Measurements from ENCODE around the gene TWIST2. TPM values are rescaled to one million over a fixed set of nuclear protein-coding genes. Genes with fewer than 3 reads are reported as not detected.

Gene TWIST2
- polyA plus RNA-seq, 1 donor from 2014 or later: not detected

- no peak overlapping the region for H2AFZ ChIP-seq (ENCODE audit: low read depth, low read length)
- no peak overlapping the region for H3K4me2 ChIP-seq (ENCODE audit: low read length)
- H4K20me1 ChIP-seq (ENCODE audit: insufficient read depth): no peaks in the 10 kb centered on the region
- H3K27me3 ChIP-seq (ENCODE audit: insufficient read depth, low read depth, low read length): no peaks in the 10 kb centered on the region
- H3K36me3 ChIP-seq (ENCODE audit: insufficient read depth, low read length): no peaks in the 10 kb centered on the region
- no peaks in the 10 kb centered on the region for H3K79me2 ChIP-seq (replicated peaks; ENCODE audit: insufficient read depth, low read length)
- no peak overlapping the region for H3K4me3 ChIP-seq (ENCODE audit: low read length)
- no peak for TF ChIP-seq SMC3 (conservative IDR thresholded peaks at IDR 0.05; ENCODE audit: poor library complexity)
- TF ChIP-seq CTCF (IDR thresholded peaks at IDR 0.05; ENCODE audit: poor library complexity, severe bottlenecking): no peak
- no peak for TF ChIP-seq RAD21 (conservative IDR thresholded peaks at IDR 0.05)
- no peak for TF ChIP-seq POLR2AphosphoS5 (IDR thresholded peaks at IDR 0.05)
- TF ChIP-seq EP300 (conservative IDR thresholded peaks at IDR 0.05; ENCODE audit: poor library complexity, severe bottlenecking): no peak
- TF ChIP-seq TAF1 (IDR thresholded peaks at IDR 0.05; ENCODE audit: low read depth): no peak
- no peak for TF ChIP-seq EZH2 (IDR thresholded peaks at IDR 0.05; ENCODE audit: borderline replicate concordance, insufficient read depth, low read length, poor library complexity, severe bottlenecking)
- no peak for TF ChIP-seq REST (IDR thresholded peaks at IDR 0.05; ENCODE audit: borderline replicate concordance)
- TF ChIP-seq MXI1 (conservative IDR thresholded peaks at IDR 0.05; ENCODE audit: poor library complexity, severe bottlenecking): no peak
- no peaks in the 10 kb centered on the region for H3F3A ChIP-seq (ENCODE audit: insufficient read depth, low read length, poor library complexity, severe bottlenecking)
- H3K9me3 ChIP-seq (ENCODE audit: low read length): no peaks in the 10 kb centered on the region
- H3K9ac ChIP-seq (ENCODE audit: low read length): no peak overlapping the region
- no peak overlapping the region for H3K27ac ChIP-seq (ENCODE audit: low read length)
- no peaks in the 10 kb centered on the region for H3K9me2 ChIP-seq (ENCODE audit: insufficient read depth, low read length)
Observed at GRCh38 chr2:238873841-238874240, 26.0 kb downstream of the TWIST2 start.

DNA sequence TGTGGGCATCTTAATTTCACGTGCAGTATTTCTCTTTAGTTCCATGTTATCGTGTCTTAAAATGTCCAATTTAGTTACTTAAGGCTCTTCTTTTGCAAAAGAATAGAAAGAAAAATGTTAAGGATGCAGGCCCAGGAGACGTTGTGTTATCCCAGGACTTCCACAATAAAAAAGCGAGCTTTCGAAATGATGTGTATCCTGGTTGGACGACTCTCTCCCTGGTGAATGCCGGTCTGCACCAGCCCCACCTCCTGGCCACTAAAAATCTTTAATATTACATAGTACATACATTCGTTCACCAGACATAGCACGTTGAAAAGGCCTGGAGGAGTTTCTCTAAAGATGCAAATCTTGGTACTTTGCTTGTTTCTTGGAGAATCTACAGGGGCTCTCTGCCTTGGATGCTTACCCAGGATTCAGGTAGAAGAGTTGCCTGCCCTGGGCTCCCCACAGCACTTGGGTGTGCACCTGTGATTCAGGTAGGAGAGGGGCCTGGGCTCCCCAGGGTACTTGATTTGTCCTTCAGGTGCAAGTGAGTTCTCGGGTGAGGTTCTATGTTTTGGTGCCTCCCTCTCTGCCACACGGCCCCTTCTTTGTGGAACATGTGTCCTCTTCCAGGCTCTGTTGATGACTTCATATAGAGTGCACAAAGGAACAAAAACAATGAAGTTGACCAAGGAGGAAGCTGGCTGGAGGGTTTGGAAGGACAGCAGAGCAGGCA lies 26.6 kb downstream of the TWIST2 start:
- Histone ChIP-seq H3K27ac (ENCODE audit: low read length) (no peak overlapping the region), H3K36me3 (ENCODE audit: insufficient read depth, low read length) (no peaks in the 10 kb centered on the region), H3F3A (ENCODE audit: insufficient read depth, low read length, poor library complexity, severe bottlenecking) (no peaks in the 10 kb centered on the region), H3K4me2 (ENCODE audit: low read length) (no peak overlapping the region), H2AFZ (ENCODE audit: low read depth, low read length) (no peak overlapping the region), H3K27me3 (ENCODE audit: insufficient read depth, low read depth, low read length) (no peaks in the 10 kb centered on the region), H3K9me3 (ENCODE audit: low read length) (no peaks in the 10 kb centered on the region), H4K20me1 (ENCODE audit: insufficient read depth) (no peaks in the 10 kb centered on the region), H3K9me2 (ENCODE audit: insufficient read depth, low read length) (no peaks in the 10 kb centered on the region), H3K9ac (ENCODE audit: low read length) (no peak overlapping the region), H3K79me2 (replicated peaks; ENCODE audit: insufficient read depth, low read length) (no peaks in the 10 kb centered on the region), H3K4me3 (ENCODE audit: low read length) (no peak overlapping the region)
- TF ChIP-seq SMC3 (conservative IDR thresholded peaks at IDR 0.05; ENCODE audit: poor library complexity): no peak
- no peak for TF ChIP-seq REST (IDR thresholded peaks at IDR 0.05; ENCODE audit: borderline replicate concordance)
- TF ChIP-seq RAD21 (conservative IDR thresholded peaks at IDR 0.05): no peak
- TF ChIP-seq EZH2 (IDR thresholded peaks at IDR 0.05; ENCODE audit: borderline replicate concordance, insufficient read depth, low read length, poor library complexity, severe bottlenecking): no peak
- no peak for TF ChIP-seq TAF1 (IDR thresholded peaks at IDR 0.05; ENCODE audit: low read depth)
- no peak for TF ChIP-seq POLR2AphosphoS5 (IDR thresholded peaks at IDR 0.05)
- no peak for TF ChIP-seq EP300 (conservative IDR thresholded peaks at IDR 0.05; ENCODE audit: poor library complexity, severe bottlenecking)
- TF ChIP-seq MXI1 (conservative IDR thresholded peaks at IDR 0.05; ENCODE audit: poor library complexity, severe bottlenecking): no peak
- TF ChIP-seq CTCF (IDR thresholded peaks at IDR 0.05; ENCODE audit: poor library complexity, severe bottlenecking): no peak

Measured in neural cell (in vitro differentiated cells).